ENCODE data around the gene FCRL3.

DNA sequence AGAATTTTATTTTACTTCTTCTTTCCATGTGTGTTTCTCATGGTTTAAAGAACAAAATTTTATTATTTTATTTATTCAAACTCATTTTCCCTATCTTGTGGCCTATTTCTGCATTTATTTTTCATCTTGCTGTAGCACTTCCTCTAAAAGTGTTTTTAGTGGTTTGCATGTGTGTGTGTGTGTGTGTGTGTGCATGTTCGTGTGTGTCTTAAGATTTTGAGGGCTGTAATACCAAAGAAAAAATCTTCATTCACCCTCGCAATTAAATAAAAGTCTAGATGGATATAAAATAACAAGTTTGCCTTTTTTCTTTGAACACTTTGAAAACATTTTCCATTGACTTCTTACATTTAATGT lies 24.6 kb upstream of the FCRL3 start:
- TF ChIP-seq, protein P1, sequence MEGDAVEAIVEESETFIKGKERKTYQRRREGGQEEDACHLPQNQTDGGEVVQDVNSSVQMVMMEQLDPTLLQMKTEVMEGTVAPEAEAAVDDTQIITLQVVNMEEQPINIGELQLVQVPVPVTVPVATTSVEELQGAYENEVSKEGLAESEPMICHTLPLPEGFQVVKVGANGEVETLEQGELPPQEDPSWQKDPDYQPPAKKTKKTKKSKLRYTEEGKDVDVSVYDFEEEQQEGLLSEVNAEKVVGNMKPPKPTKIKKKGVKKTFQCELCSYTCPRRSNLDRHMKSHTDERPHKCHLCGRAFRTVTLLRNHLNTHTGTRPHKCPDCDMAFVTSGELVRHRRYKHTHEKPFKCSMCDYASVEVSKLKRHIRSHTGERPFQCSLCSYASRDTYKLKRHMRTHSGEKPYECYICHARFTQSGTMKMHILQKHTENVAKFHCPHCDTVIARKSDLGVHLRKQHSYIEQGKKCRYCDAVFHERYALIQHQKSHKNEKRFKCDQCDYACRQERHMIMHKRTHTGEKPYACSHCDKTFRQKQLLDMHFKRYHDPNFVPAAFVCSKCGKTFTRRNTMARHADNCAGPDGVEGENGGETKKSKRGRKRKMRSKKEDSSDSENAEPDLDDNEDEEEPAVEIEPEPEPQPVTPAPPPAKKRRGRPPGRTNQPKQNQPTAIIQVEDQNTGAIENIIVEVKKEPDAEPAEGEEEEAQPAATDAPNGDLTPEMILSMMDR (IDR thresholded peaks at IDR 0.05) = no peak
- TF ChIP-seq POLR2AphosphoS5 (IDR thresholded peaks at IDR 0.05; ENCODE audit: low read depth, low read length) (no peak), TCF7L2 (IDR thresholded peaks at IDR 0.05; ENCODE audit: low read depth, low read length) (no peak), SIN3A (IDR thresholded peaks at IDR 0.05; ENCODE audit: borderline replicate concordance, insufficient read depth, low read depth, low read length) (no peak)
- TF ChIP-seq, protein P2, sequence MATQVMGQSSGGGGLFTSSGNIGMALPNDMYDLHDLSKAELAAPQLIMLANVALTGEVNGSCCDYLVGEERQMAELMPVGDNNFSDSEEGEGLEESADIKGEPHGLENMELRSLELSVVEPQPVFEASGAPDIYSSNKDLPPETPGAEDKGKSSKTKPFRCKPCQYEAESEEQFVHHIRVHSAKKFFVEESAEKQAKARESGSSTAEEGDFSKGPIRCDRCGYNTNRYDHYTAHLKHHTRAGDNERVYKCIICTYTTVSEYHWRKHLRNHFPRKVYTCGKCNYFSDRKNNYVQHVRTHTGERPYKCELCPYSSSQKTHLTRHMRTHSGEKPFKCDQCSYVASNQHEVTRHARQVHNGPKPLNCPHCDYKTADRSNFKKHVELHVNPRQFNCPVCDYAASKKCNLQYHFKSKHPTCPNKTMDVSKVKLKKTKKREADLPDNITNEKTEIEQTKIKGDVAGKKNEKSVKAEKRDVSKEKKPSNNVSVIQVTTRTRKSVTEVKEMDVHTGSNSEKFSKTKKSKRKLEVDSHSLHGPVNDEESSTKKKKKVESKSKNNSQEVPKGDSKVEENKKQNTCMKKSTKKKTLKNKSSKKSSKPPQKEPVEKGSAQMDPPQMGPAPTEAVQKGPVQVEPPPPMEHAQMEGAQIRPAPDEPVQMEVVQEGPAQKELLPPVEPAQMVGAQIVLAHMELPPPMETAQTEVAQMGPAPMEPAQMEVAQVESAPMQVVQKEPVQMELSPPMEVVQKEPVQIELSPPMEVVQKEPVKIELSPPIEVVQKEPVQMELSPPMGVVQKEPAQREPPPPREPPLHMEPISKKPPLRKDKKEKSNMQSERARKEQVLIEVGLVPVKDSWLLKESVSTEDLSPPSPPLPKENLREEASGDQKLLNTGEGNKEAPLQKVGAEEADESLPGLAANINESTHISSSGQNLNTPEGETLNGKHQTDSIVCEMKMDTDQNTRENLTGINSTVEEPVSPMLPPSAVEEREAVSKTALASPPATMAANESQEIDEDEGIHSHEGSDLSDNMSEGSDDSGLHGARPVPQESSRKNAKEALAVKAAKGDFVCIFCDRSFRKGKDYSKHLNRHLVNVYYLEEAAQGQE (IDR thresholded peaks at IDR 0.05; ENCODE audit: insufficient read depth in 1 of 2, low read depth in 2 of 2, low read length in 1 of 2) = no peak
